Kidney epithelial cell (primary cell): ENCODE data around the gene CLCN4. TPM values are rescaled to one million over a fixed set of nuclear protein-coding genes. Genes with fewer than 3 reads are reported as not detected.

Experiments used
- DNase-seq: peaks from one replicate; pipeline ENCODE4 v3.0.0-alpha.2; 2010; ENCODE audit warnings: low read depth
- H3K27me3 ChIP-seq: 2 replicates; pipeline ENCODE4 v1.6.0; 2011; ENCODE audit warnings: low read length; ENCODE audit not compliant: control insufficient read depth, insufficient read depth
- H3K36me3 ChIP-seq: 2 replicates; pipeline ENCODE4 v1.5.1; 2011; ENCODE audit warnings: low read length; ENCODE audit not compliant: control insufficient read depth, insufficient read depth
- H3K4me3 ChIP-seq: 2 replicates; pipeline ENCODE4 v1.5.1; 2011; ENCODE audit warnings: low read depth, mild to moderate bottlenecking, control low read depth, low read length
- CTCF ChIP-seq: IDR thresholded peaks from 2 replicates; pipeline ENCODE4 v1.5.1; 2011; ENCODE audit warnings: mild to moderate bottlenecking, moderate library complexity, low read length, control low read depth, inconsistent platforms; ENCODE audit not compliant: insufficient read depth, poor library complexity, severe bottlenecking
- total RNA-seq: library from RNA; depleted of rRNA; stranded (reverse); fragments of >200 nt; gene quantifications from 2 replicates; pipeline ENCODE4 v1.2.3, GENCODE V29; 2015

Gene CLCN4
- total RNA-seq, 1 donor from 2014 or later, result 7.3 TPM

- H3K4me3 ChIP-seq, result no peak overlapping the region
- TF ChIP-seq CTCF, result no peak
- DNase-seq, result no peak
These were observed 768 bp downstream of the CLCN4 start for GRCh38 chrX:10157543-10157942.

GRCh38 chrX:10158279-10159144 is 1.7 kb downstream of the CLCN4 start:
- Histone ChIP-seq H3K4me3 (peak overlapping the region; percentile 28), H3K27me3 (no peaks in the 10 kb centered on the region), H3K36me3 (no peaks in the 10 kb centered on the region)
- TF ChIP-seq CTCF, result no peak
- no peak for DNase-seq

More at GRCh38 chrX:10157543-10157942, 768 bp downstream of the CLCN4 start:
- Histone ChIP-seq H3K27me3 (no peaks in the 10 kb centered on the region), H3K36me3 (no peaks in the 10 kb centered on the region)

- Histone ChIP-seq H3K27me3 (no peaks in the 10 kb centered on the region), H3K4me3 (no peak overlapping the region), H3K36me3 (no peaks in the 10 kb centered on the region)
- DNase-seq, result no peak
- no peak for TF ChIP-seq CTCF
These were observed 2.3 kb downstream of the CLCN4 start for GRCh38 chrX:10159145-10159468.

DNA sequence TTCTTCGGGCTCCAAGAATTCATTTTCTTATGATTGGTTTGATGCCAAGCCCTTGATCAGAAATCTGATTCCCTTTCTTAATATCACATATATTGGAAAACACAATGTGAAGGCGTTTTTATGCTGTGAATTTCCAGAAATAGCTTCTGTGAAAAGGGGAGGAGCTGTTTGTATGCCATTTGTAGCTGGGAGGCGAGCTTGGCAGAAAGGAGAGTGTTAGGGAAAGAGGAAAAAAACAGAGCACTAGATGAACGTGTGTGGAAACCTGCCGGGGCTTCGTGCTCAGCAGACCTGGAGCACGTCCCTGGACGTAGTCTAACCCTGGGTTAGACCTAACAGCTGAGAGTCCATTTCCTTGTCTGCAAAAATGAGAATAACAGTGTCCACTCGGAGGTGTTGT is 3.4 kb downstream of the CLCN4 start:
- no peaks in the 10 kb centered on the region for H3K36me3 ChIP-seq

GRCh38 chrX:10163031-10163430 is 6.3 kb downstream of the CLCN4 start:
- TF ChIP-seq CTCF, result no peak
- Histone ChIP-seq H3K4me3 (no peak overlapping the region), H3K36me3 (no peaks in the 10 kb centered on the region), H3K27me3 (no peaks in the 10 kb centered on the region)
- no peak for DNase-seq

More for the DNA sequence above, 3.4 kb downstream of the CLCN4 start:
- DNase-seq, result no peak
- TF ChIP-seq CTCF, result no peak
- H3K4me3 ChIP-seq, result no peak overlapping the region
- no peaks in the 10 kb centered on the region for H3K27me3 ChIP-seq

DNA sequence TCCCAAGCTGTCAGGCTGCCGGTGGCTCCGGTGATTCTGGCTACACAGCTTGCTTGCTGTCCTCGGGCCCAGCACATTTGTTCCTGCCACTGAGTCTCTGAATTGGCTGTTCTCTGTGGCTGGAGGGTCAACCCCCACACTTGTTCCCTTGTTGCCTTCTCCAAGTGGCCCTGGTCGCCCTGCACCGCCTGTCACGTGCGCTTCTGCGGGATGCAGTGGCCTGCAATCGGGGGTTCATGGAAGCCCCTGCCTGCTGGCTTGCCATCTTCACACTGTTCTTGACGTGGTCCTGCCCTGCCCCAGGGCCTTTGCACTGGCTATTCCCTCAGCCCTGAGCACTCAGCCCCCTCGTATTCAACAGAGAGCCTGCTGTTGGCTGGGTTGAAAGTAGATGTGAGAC is 8.1 kb downstream of the CLCN4 start:
- no peaks in the 10 kb centered on the region for H3K36me3 ChIP-seq
- TF ChIP-seq CTCF, result no peak

More for the DNA sequence above, 8.1 kb downstream of the CLCN4 start:
- H3K27me3 ChIP-seq, result no peaks in the 10 kb centered on the region
- H3K4me3 ChIP-seq, result no peak overlapping the region
- no peak for DNase-seq
